ENCODE data around the gene DNAH10. TPM values are rescaled to one million over a fixed set of nuclear protein-coding genes. Genes with fewer than 3 reads are reported as not detected.

The DNAH10 gene
- total RNA-seq, 1 donor from 2014 or later = 0.04 TPM

GRCh38 chr12:123760267-123760938, 1.7 kb upstream of the DNAH10 start:
- Histone ChIP-seq H3K4me3 (ENCODE audit: low read depth, low read length) (no peak overlapping the region), H3K36me3 (ENCODE audit: control insufficient read depth, insufficient read depth, low read length) (no peaks in the 10 kb centered on the region), H3K27me3 (ENCODE audit: control insufficient read depth, insufficient read depth, low read length) (peaks cover 7% of the 10 kb centered on the region)
- DNase-seq (ENCODE audit: low read depth) = no peak
- no peak for TF ChIP-seq CTCF (IDR thresholded peaks at IDR 0.05; ENCODE audit: insufficient read depth, low read length, poor library complexity, severe bottlenecking)

DNA sequence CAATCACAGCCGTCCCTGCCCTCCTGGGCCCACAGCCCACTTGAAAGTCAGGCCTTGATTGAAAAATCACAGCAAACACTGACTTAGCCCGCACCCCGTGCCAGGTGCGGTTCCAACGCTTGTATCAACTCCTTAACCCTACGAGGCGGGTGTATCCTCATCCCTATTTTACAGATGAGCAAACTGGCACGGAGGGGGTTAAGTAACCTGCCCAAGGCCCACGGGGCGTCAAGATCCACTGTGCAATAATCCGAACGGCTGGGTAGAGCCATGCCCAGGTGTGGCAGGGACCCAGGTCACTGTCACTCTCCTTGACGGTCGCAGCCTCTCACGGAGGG, 583 bp downstream of the DNAH10 start:
- TF ChIP-seq CTCF (IDR thresholded peaks at IDR 0.05; ENCODE audit: insufficient read depth, low read length, poor library complexity, severe bottlenecking) = no peak
- no peak overlapping the region for H3K4me3 ChIP-seq (ENCODE audit: low read depth, low read length)
- no peak for DNase-seq (ENCODE audit: low read depth)
- peaks cover 7% of the 10 kb centered on the region for H3K27me3 ChIP-seq (ENCODE audit: control insufficient read depth, insufficient read depth, low read length)
- H3K36me3 ChIP-seq (ENCODE audit: control insufficient read depth, insufficient read depth, low read length) = no peaks in the 10 kb centered on the region

GRCh38 chr12:123763093-123763492, 992 bp downstream of the DNAH10 start:
- H3K36me3 ChIP-seq (ENCODE audit: control insufficient read depth, insufficient read depth, low read length) = no peaks in the 10 kb centered on the region
- TF ChIP-seq CTCF (IDR thresholded peaks at IDR 0.05; ENCODE audit: insufficient read depth, low read length, poor library complexity, severe bottlenecking) = no peak
- no peak overlapping the region for H3K4me3 ChIP-seq (ENCODE audit: low read depth, low read length)
- no peak for DNase-seq (ENCODE audit: low read depth)
- H3K27me3 ChIP-seq (ENCODE audit: control insufficient read depth, insufficient read depth, low read length) = peaks cover 7% of the 10 kb centered on the region

DNA sequence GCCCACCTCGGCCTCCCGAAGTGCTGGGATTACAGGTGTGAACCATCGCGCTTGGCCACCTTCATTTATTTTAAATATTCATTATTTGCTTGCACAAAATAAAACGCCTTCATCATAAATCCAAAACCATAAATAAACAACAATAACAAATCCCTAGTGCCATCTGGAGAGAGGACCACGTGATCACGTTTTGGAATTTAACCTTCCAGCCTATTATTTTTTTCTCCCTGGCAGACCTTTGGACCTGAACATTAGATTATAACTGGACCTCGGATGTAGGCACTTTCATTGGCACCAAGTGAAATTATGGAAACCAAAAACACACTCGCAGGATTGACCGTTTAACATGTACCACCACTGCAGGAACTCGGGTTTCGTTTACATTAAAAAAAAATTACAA, 2.0 kb downstream of the DNAH10 start:
- DNase-seq (ENCODE audit: low read depth) = no peak
- TF ChIP-seq CTCF (IDR thresholded peaks at IDR 0.05; ENCODE audit: insufficient read depth, low read length, poor library complexity, severe bottlenecking) = no peak
- Histone ChIP-seq H3K36me3 (ENCODE audit: control insufficient read depth, insufficient read depth, low read length) (no peaks in the 10 kb centered on the region), H3K27me3 (ENCODE audit: control insufficient read depth, insufficient read depth, low read length) (peaks cover 7% of the 10 kb centered on the region), H3K4me3 (ENCODE audit: low read depth, low read length) (no peak overlapping the region)

DNA sequence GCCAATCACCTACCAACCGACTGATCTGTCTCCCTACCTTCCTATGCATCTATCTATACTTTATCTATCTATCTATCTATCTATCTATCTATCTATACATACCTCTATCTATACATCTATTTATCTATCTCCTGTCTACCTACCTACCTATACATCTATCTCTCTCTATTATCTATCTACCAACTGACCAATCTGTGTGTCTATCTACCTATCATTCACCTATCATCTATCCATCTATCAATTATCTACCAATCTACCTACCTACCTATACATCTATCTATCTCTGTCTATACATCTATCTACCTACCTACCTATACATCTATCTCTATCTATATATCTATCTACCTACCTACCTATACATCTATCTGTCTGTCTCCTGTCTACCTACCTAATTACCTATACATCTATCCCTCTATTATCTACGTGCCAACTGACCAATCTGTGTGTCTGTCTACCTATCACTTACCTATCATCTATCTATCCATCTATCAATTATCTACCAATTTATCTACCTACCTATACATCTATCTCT, 3.5 kb downstream of the DNAH10 start:
- no peaks in the 10 kb centered on the region for H3K36me3 ChIP-seq (ENCODE audit: control insufficient read depth, insufficient read depth, low read length)
- DNase-seq (ENCODE audit: low read depth) = no peak
- TF ChIP-seq CTCF (IDR thresholded peaks at IDR 0.05; ENCODE audit: insufficient read depth, low read length, poor library complexity, severe bottlenecking) = no peak
- H3K27me3 ChIP-seq (ENCODE audit: control insufficient read depth, insufficient read depth, low read length) = peaks cover 7% of the 10 kb centered on the region
- no peak overlapping the region for H3K4me3 ChIP-seq (ENCODE audit: low read depth, low read length)

- Histone ChIP-seq H3K36me3 (ENCODE audit: control insufficient read depth, insufficient read depth, low read length) (no peaks in the 10 kb centered on the region), H3K27me3 (ENCODE audit: control insufficient read depth, insufficient read depth, low read length) (peaks cover 3% of the 10 kb centered on the region), H3K4me3 (ENCODE audit: low read depth, low read length) (no peak overlapping the region)
- no peak for TF ChIP-seq CTCF (IDR thresholded peaks at IDR 0.05; ENCODE audit: insufficient read depth, low read length, poor library complexity, severe bottlenecking)
- DNase-seq (ENCODE audit: low read depth) = no peak
Measured at GRCh38 chr12:123767613-123768012, 5.5 kb downstream of the DNAH10 start.

Data from kidney epithelial cell (primary cell).